ENCODE data around the gene RNASEH2B.

DNA sequence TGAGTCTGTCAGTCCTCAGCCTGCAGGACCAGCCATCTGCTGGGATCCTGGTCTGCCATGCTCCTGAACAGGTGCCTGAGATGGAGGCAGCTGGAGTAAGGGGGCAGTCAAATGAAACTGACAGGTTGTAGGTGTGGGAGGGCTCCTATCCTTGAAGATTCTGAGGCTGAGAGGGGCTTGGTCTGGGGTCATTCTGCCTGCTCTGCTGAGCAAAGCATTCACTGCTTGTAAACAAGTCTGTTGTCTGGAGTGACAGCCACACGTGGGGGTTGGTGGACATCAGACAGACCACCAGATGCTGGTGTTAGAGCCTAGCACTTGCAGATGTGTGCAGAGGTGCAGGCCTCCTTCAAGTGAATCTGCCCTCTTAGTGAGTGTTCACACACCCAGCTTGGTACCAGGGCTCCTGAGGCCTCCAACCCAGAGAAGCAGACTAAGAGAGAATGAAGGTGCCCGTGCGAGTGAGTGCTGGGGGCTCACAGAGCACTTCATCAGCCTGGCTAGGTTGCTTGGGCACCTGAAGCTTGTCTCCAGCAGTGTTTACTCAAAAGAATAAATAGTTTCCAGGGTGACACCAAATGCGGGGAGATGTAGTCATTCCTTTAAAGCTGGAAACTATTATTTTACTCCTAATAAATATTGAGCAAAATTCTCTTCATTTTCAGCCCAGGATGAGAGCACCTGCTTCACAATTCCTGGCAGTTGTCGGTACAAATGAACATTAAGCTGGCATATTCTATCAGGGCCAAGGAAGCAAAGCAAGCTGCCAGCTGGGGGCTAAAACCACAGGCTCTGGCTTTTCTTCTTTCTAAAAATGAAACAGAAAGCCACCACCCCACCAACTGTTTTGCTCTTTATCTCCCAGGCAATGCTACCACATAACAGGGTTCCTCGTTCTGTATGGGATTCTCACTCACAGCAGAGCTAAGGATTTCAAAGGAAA, 82.3 kb downstream of the RNASEH2B start:
- TF ChIP-seq YY1 (IDR thresholded peaks at IDR 0.05; ENCODE audit: insufficient read depth, insufficient read length), result no peak
- TF ChIP-seq ZNF274 (IDR thresholded peaks at IDR 0.05; ENCODE audit: low read depth, low read length), result no peak
- TF ChIP-seq SUZ12 (IDR thresholded peaks at IDR 0.05; ENCODE audit: extremely low read depth, insufficient read depth, insufficient read length), result no peak
